ENCODE data around the gene ARHGAP30.
"Not testable (repeated sequence)": the region's sequence is repeated elsewhere in the genome, so short reads cannot be mapped to it uniquely, and the experiment has no call there.

ARHGAP30 gene

DNA sequence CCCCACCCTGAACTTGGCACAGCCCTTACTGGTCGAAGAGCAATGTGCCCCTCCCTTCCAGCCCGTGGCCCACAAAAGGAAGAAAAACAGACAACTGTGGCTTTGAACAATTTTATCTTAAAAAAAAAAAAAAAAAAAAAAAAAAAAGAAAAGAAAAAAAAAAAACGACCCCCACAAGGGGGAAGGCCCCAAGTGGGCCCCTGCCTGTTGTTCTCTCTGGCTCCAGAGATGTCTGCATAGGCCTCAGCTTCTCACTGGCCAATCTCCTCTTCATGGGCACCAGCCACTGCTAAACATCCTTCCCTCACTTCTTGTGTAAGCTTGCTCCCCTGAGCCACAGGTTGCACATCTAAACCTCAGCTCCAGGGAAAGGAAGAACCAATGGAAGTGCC lies 30.5 kb downstream of the ARHGAP30 start:
- DNase-seq (ENCODE audit: low read depth in 2 of 2): no peak

DNA sequence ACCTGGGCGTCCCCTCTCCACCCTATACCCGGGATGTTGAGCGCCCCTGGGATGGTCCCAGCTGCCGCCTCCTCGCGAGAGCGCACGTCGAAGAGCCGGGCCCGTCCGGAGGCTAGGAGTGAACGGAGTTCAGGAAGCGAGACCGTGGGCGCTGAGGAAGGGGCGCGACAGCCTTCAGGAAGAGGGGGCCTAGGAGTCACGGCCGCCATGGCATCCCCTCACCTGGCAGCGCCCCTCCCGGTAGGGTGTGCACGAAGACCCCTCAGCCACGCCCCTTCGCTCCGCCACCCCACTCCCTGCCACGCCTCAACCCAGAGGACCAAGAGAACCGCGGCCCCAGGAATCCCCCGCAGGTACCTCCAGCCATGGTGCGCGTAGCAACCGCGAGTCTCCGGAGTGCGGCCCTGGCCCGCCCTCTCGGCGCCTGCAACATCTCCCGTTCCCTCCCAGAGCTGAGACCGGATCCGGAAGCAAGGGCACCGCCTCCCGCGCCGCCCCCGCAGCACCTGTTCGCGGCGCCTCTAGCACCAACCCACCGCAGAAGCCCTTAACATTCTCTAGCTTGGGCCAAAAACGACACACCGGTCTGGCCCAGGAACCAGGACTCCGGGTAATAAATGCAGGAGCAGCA lies 31.1 kb downstream of the ARHGAP30 start, which contains the start of gene TSTD1:
Gene TSTD1, minus strand, starts transcription at position 442 of the 631 bp plus-strand sequence. Its CDS starts 75 bp downstream, at position 367.
- DNase-seq (ENCODE audit: low read depth in 2 of 2): no peak

DNA sequence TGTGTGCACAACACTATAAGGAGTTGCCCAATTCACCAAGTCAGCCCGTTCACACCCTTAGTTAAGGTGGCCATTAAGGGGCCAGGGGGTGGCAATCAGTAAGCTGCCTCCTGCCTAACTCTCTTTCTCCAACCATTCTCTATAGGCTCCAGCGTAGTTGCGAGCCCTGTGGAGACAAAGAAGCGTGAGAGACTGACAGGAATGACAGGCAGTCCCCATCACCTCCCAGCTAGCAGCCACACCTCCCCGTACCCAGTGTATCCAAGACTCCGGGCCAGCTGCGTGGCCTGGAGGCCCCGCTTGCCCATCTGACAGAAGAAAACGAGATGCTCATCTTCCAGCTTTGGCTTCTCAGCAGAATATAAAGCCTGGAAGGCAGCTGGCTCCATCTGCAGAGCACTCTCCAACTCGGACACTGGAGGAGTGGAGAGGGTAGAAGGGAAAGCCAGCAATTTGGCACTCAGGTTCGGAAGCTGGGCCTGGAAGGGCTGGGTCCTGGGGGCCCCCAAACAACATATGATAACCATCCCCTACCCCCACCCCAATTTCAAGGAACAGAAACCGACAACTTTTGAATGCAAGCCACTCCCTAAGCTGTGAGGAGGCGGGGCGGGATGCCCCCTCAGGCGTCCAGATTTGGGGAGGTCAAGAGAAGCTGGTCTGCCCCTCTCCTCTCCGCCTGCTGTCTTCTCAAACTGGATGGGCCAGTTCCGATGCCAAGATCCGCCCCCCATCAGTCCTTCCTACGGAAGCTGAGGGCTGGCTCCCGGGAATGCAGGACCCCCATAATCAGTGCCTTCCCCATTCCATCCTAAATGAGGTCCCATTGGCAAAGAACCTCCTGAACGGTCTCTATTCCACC lies 31.8 kb downstream of the ARHGAP30 start:
- no peak for DNase-seq (ENCODE audit: low read depth in 2 of 2)

DNA sequence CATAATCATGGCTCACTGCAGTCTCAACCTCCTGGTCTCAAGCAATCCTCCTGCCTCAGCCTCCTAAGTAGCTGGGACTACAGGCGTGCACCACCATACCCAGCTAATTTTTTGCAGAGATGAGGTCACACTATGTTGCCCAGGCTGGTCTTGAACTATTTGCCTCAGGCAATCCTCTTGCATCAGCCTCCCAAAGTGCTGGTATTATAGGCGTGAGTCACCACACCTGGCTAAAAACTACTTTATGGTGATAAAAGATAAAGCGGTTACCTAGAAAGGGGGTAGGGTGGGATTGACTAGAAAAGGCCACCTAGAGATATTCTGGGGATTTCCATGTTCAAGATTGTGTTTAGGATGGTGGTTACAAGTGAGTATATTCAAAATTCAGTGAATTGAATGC lies 35.9 kb downstream of the ARHGAP30 start:
- DNase-seq (ENCODE audit: low read depth in 2 of 2): no peak

DNA sequence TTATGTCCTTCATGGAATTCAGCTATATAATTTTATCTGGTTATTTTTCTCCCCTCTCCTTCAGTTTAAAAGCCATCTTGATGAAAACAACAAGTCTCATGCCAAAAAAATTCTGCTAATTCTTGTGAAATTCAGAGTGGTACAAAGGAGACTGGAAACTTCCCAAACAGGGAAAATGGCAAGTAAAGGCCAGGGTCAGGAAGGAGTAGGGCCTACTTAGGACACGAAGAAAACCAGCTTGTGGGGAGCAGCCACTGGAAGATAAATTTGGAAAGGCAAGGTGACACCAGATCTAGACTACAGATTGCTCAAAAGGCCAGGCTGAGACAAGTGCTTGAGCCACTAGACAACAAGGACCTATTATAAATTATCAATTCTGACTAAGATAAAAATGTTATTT lies 37.3 kb downstream of the ARHGAP30 start:
- no peak for DNase-seq (ENCODE audit: low read depth in 2 of 2)

DNA sequence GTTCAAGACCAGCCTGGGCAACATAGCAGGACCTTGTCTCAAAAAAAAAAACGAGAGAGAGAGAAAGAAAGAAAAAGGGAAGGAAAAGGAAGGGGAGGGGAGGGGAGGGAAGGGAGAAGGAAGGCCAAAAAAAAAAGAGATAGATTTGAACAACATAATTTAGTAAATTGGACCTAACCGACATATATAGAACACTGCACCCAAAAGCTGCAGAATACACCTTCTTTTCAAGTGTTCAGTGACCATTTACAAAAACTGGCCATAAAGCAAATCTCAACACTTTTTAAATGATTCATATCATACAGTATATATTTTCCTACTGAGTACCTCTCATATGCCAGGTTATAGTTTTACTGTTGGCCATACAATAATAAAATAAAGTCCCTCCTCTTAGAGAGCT lies 37.8 kb downstream of the ARHGAP30 start:
- no peak for DNase-seq (ENCODE audit: low read depth in 2 of 2)

DNA sequence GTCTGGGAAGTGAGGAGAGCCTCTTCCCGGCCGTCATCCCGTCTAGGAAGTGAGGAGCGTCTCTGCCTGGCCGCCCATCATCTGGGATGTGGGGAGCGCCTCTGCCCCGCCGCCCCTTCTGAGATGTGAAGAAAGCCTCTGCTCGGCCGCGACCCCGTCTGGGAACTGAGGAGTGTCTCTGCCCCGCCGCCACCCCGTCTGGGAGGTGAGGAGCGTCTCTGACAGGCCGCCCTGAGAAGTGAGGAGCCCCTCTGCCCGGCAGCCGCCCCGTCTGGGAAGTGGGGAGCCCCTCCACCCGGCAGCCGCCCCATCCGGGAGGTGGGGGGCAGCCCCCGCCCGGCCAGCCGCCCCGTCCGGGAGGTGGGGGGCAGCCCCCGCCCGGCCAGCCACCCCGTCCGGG lies 40.2 kb downstream of the ARHGAP30 start:
- DNase-seq (ENCODE audit: low read depth in 2 of 2): not testable (repeated sequence)

DNA sequence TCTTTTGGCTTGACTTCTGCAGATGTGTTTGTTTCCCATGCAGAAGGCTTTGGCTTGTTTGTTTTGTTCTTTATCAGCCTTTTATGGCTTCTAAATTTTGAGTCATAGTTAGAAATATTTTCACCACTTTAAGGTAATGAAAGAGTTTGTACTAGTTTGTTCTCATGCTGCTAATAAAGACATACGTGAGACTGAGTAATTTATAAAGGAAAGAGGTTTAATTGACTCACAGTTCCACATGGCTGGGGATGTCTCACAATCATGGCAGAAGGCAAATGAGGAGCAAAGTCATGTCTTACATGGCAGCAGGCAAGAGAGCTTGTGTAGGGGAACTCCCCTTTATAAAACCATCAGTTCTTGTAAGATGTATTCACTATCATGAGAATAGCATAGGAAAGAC lies 42.7 kb downstream of the ARHGAP30 start:
- not testable (repeated sequence) for DNase-seq (ENCODE audit: low read depth in 2 of 2)

DNA sequence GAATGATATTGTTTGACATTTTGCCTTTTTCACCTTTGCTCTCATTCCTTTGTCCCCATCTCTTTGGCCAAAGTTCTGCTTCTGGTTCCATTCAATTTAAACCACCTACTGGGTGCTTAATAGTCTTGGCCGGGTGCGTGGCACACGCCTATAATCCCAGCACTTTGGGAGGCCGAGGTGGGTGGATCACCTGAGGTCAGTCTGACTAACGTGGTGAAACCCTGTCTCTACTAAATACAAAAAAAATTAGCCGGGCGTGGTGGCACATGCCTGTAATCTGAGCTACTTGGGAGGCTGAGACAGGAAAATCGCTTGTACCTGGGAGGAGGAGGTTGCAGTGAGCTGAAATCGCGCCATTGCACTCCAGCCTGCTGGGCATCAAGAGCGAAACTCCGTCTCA lies 47.3 kb downstream of the ARHGAP30 start:
- DNase-seq (ENCODE audit: low read depth in 2 of 2): not testable (repeated sequence)

DNA sequence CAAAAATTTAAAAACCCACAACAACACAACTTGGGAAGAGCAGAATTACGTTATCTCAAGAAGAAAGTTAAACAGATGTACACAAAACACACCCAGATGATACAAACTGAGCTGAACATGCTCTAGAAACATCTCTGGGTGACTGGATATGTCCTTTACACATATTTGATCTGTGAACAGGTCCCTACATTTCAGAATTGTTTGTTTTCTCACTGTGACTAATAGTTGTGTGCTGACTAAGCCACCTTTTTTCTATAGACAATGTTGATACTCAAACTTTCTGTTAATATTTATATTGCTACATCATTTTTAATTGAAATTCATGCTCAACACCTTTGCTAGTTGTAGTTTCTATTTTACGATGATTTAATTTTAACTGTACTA lies 47.7 kb downstream of the ARHGAP30 start:
- no peak for DNase-seq (ENCODE audit: low read depth in 2 of 2)

DNA sequence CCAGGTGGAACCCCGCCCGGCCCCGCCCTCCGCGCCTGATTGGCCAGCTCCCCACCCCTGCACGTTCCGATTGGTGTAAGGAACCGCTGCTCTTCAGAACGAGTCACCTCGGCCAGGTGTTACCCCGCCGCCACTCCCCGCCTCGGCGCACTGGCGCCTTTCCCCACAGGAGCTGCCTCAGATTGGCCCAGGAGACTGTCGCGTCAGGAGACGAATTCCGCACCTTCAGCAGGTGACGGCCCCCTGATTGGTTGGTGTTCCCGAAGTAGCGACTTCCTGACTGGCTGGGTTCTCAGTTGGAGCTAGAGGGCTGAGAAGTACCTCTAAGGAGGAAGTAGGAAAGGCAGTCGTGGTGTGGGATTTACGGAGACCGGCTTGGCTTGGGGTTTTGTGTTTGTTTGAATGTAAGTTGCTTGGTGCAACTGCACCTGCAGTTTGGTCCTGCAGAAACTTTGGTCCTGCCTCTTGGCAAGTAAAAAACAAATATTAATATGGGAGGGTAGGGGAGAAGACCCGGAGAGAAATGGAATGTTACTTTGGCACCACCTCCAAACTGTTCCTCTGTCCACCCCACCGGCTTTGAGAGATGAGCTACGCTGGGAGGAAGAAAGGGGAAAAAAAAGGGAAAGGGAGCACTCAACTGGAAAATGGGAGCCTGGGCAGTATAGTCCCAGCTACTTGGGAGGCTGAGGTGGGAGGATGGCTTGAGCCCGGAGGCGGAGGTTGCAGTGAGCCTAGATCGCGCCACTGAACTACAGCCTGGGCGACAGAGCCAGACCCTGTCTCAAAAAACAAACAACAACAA lies 48.3 kb downstream of the ARHGAP30 start:
- no peak for DNase-seq (ENCODE audit: low read depth in 2 of 2)

DNA sequence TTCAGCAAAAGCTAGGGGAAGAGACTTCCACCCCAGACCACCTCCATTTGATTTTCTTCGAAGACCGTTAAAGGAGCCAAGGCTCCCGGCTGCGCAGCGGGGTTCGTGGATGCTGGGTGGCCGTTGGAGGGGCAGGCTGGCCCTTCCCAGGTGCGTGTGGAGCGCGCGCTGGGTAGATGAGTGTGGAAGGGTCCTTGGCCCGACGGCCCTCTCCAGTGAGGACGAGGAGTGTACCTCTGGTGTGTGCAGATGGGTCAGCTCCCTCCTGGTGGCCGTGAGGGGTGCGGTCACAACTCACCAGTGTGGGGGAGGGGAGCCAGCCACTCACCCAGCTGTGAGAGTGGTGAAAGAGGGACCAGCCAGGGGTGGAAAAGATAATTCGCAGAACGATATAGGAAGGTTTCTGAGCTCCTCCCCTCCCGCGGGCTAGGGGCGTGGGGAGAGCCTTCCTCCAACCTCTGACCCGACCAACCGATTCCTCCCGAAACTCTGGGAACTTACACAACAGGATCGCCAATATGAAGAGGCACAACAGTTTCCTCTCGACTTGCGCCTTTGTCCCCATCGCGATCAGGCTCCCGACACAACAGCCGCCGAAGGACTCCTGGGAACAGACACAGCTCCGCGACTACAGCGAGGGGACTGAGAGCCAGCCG lies 49.1 kb downstream of the ARHGAP30 start, which contains the start of gene F11R:
Gene F11R, minus strand, starts transcription at position 644 of the 656 bp plus-strand sequence. Its CDS starts 79 bp downstream, at position 565.
- DNase-seq (ENCODE audit: low read depth in 2 of 2): no peak

DNA sequence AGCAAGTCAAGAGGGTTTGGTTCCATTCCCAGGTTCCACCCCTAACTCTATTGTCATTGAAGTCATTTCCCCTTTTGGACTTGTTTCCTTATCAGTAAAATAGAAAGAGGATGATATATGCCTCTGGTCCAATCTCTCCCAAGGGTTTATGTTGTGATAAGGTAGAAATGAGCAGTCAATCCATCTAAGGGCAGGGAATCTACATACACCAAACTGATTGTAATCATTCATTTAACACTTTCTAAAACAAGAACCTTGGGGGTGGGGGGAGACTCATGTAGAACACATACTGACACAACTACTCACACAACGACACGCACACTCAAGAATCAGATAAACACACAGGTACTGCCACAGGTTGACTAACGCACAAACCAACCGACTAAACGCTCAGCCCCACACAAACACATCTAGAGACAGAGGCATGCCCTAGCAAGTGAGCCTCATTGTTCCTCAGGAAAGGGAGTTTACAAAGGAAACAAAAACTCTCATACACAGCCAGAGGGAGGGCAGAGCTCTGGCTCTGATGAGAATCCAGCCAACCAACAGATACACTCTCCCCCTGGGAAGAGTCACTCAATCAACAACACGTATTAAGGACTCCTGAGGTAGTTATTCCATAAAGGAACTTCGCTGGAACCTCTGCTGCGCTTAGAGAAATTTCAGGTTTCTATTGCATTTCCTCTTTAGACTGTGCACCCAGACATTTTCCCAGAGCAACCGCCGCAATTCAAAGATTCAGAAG lies 49.8 kb downstream of the ARHGAP30 start:
- DNase-seq (ENCODE audit: low read depth in 2 of 2): no peak

DNA sequence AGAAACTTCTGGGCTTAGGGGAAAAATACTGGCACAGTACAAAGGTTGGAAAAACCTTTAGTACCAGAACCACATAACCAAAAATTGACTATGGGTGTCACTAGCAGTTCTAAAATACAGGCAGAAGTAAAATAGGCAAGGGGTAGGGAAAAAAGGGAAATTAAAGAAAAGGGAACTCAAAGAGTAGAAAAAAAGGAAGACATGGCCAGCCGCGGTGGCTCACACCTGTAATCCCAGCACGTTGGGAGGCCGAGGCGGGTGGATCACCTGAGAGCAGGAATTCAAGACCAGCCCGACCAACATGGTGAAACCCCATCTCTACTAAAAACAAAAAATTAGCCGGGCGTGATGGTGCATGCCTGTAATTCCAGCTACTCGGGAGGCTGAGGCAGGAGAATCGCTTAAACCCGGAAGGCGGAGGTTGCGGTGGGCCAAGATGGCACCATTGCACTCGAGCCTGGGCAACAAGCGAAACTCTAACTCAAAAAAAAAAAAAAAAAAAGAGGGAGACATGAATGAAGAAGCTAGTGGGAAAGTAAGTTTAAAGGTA lies 50.5 kb downstream of the ARHGAP30 start:
- DNase-seq (ENCODE audit: low read depth in 2 of 2): not testable (repeated sequence)

DNA sequence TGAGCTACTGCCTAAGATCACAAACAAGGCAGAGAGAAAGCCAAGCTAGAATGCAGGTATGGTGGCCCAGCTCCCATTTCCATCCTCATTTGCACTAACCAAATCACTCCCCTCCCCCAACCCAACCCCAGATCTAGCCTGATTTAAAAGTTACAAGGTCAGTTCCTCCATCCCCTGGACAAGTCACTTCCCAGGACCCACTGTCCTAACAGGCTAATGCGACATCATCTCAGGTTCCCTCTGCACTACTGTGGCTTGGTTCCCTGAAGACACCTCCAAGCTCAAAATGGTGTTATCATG lies 51.1 kb downstream of the ARHGAP30 start:
- no peak for DNase-seq (ENCODE audit: low read depth in 2 of 2)

DNA sequence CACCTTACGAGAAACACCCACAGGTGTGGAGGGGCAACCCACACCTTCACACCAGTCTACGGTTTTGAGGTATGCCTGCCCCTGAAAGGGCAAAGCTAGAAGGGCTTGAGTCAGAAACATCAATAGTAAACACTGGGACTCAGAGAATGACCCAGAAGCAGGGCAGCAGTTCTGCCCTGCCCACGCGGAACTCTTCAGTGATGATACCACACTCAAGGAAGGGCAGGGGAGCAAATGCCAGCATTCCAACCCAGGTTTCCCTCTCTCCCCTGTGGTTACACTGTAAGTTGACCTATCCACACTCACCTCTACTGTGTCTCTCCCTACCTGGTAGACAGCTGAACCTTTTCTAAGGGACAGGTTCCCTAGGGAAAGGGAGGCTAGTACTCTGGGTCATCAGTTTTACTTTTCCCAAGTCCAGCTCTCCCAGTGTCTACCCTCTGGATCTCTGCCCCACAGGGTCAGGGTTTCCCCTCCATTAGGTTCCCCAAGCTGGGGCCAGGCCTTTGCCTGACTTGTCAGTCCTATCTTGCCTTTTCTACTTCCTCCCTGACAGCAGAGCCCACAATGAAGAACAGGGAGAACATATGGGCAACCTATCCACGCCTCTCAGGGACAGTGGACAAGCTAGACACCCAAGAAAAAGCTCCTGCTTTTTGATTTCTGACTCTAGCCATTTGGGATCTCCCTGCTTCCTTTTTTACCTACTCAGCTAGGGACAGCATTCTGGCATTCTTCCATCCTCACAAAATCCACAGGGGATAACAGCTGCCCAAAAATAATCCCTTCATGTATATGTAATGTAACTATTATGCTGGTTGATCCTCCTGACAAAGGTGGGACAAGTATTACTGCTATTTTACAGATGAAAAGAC lies 51.7 kb downstream of the ARHGAP30 start:
- DNase-seq (ENCODE audit: low read depth in 2 of 2): no peak

DNA sequence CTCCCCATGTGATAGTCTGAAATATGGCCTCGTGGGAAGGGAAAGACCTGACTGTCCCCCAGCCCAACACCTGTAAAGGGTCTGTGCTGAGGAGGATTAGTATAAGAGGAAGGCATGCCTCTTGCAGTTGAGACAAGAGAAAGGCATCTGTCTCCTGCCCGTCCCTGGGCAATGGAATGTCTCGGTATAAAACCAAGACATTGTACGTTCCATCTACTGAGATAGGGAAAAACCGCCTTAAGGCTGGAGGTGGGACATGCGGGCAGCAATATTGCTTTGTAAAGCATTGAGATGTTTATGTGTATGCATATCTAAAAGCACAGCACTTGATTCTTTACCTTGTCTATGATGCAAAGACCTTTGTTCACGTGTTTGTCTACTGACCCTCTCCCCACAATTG lies 52.5 kb downstream of the ARHGAP30 start:
- not testable (repeated sequence) for DNase-seq (ENCODE audit: low read depth in 2 of 2)

DNA sequence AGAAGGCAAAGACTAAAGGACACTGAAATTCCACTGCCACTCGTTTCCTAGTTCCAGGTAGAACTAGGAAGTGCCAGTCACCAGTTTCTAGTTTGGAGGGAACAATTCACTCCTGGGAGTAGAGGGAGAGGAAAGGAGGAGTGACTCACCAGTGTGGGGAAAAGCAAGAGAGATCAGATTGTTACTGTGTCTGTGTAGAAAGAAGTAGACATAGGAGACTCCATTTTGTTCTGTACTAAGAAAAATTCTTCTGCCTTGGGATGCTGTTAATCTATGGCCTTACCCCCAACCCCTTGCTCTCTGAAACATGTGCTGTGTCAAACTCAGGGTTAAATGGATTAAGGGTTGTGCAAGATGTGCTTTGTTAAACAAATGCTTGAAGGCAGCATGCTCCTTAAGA lies 53.0 kb downstream of the ARHGAP30 start:
- not testable (repeated sequence) for DNase-seq (ENCODE audit: low read depth in 2 of 2)

DNA sequence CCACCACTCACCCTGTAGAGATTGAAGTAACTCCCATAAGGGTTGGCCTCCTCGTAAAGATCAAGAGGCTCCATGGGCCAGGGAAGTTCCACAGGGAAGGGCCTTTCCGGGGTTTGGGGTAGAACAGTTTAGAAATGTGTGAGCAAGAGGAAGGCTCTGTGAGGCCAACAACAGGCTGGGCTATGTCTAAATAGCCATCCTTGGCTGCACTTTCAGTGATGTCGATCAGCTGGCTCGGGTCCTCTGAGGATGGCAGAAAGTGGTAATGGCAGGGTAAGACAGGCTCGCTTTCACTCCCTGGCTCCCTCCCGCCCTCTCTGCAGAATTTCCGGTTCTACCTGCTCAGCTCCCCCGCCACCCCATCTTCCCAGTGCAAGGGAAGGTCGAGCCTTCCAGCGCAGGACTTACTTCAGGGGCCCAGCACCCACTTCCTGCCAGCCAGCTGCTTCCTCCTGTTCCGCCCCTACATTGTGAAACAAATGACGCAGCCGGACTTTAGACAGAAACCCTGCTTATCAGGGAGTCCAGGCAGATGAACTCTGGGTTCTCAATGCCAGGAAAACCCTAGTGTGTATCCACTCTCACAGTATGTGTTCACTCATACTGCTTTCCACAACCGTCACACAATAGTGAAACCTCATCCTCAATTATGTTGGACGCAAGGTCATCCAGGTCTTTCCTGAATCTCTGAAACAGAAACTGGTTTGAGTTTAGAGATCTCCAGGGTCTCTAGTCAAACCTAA lies 56.0 kb downstream of the ARHGAP30 start:
- peak; percentile 25 to 26 for DNase-seq (ENCODE audit: low read depth in 2 of 2)

Data from fibroblast of skin of left quadriceps (primary cell).